SK-N-SH (cell line): ENCODE results near the gene KIF18B.

Experiments
- TEAD4 ChIP-seq: IDR thresholded peaks from 2 replicates; pipeline ENCODE4 v1.4.0; 2012; ENCODE audit warnings: mild to moderate bottlenecking, borderline replicate concordance; ENCODE audit not compliant: insufficient read depth
- TF ChIP-seq, protein P1 (sequence below): fragments of 200-600 bp; sonication (generic); IDR thresholded peaks from 2 replicates; pipeline ENCODE4 v1.6.1; 2017; ENCODE audit warnings: antibody characterized with exemption, mild to moderate bottlenecking, moderate library complexity
- TF ChIP-seq, protein P2 (sequence below): IDR thresholded peaks from 2 replicates; pipeline ENCODE4 v1.6.1; 2012; ENCODE audit warnings: mild to moderate bottlenecking, low read depth, low read length, moderate library complexity
- TF ChIP-seq, protein P3 (sequence below): fragments of 150-350 bp; IDR thresholded peaks from 2 replicates; pipeline ENCODE4 v1.6.1; 2017; ENCODE audit warnings: antibody characterized with exemption, low read length, low read depth, borderline replicate concordance

DNA sequence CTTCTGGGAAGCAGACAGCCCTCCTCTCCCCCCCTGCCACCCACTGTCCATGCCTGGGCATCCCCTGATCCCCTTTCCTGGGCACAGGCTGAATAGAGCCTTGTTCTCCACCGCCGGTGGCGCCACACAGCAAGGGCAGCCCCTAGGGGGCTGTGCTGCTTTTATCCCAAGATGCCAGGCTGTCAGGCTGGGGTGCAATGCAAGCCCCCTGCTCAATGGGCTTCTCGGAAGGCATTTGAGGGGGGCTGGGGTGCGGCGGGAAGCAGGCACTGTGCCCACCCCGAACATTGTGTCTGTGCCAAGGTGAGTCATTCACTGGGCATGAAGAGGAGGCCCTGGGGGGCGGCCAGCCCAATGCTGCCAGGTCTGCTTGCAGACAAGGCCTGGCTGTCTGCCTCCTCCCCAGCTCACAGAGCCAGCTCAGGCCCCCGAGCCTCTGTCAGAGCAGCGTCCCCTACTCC is 30.8 kb downstream of the KIF18B start:
- TF ChIP-seq, protein P1, sequence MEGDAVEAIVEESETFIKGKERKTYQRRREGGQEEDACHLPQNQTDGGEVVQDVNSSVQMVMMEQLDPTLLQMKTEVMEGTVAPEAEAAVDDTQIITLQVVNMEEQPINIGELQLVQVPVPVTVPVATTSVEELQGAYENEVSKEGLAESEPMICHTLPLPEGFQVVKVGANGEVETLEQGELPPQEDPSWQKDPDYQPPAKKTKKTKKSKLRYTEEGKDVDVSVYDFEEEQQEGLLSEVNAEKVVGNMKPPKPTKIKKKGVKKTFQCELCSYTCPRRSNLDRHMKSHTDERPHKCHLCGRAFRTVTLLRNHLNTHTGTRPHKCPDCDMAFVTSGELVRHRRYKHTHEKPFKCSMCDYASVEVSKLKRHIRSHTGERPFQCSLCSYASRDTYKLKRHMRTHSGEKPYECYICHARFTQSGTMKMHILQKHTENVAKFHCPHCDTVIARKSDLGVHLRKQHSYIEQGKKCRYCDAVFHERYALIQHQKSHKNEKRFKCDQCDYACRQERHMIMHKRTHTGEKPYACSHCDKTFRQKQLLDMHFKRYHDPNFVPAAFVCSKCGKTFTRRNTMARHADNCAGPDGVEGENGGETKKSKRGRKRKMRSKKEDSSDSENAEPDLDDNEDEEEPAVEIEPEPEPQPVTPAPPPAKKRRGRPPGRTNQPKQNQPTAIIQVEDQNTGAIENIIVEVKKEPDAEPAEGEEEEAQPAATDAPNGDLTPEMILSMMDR: no peak
- TF ChIP-seq, protein P2, sequence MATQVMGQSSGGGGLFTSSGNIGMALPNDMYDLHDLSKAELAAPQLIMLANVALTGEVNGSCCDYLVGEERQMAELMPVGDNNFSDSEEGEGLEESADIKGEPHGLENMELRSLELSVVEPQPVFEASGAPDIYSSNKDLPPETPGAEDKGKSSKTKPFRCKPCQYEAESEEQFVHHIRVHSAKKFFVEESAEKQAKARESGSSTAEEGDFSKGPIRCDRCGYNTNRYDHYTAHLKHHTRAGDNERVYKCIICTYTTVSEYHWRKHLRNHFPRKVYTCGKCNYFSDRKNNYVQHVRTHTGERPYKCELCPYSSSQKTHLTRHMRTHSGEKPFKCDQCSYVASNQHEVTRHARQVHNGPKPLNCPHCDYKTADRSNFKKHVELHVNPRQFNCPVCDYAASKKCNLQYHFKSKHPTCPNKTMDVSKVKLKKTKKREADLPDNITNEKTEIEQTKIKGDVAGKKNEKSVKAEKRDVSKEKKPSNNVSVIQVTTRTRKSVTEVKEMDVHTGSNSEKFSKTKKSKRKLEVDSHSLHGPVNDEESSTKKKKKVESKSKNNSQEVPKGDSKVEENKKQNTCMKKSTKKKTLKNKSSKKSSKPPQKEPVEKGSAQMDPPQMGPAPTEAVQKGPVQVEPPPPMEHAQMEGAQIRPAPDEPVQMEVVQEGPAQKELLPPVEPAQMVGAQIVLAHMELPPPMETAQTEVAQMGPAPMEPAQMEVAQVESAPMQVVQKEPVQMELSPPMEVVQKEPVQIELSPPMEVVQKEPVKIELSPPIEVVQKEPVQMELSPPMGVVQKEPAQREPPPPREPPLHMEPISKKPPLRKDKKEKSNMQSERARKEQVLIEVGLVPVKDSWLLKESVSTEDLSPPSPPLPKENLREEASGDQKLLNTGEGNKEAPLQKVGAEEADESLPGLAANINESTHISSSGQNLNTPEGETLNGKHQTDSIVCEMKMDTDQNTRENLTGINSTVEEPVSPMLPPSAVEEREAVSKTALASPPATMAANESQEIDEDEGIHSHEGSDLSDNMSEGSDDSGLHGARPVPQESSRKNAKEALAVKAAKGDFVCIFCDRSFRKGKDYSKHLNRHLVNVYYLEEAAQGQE: no peak
- TF ChIP-seq, protein P3, sequence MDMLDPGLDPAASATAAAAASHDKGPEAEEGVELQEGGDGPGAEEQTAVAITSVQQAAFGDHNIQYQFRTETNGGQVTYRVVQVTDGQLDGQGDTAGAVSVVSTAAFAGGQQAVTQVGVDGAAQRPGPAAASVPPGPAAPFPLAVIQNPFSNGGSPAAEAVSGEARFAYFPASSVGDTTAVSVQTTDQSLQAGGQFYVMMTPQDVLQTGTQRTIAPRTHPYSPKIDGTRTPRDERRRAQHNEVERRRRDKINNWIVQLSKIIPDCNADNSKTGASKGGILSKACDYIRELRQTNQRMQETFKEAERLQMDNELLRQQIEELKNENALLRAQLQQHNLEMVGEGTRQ: no peak
- peak; percentile 52; the same call in 1 of the 2 replicates for TF ChIP-seq TEAD4
